ENCODE data around the gene PCDHB12. TPM values are rescaled to one million over a fixed set of nuclear protein-coding genes. Genes with fewer than 3 reads are reported as not detected.
"Not testable (repeated sequence)": the region's sequence is repeated elsewhere in the genome, so short reads cannot be mapped to it uniquely, and the experiment has no call there.

Gene PCDHB12
- total RNA-seq: 1 to 10 TPM; 1.3 to 2.5 (median 1.5) TPM
- 1 to 10 TPM in 1 of 2 donors, under 1 TPM in 1; 0.46 to 1.3 TPM for polyA plus RNA-seq

- H3K4me3 ChIP-seq: no peak within 1 kb of the TSS
- intact Hi-C loops (cut with DNase I): loop anchor here in 1 of 3 donors (10.0 kb wide), 1 partner anchor 356 kb away; no protein-coding TSS in a partner anchor
- no peak within 1 kb of the TSS for H3K27ac ChIP-seq
- H3K27me3 ChIP-seq: peaks cover 0 to 3% (median 0%) of the 10 kb centered on the region in 4 donors
- TF ChIP-seq CTCF (IDR thresholded peaks at IDR 0.05): no peak
- no peaks in the 10 kb centered on the region for H3K36me3 ChIP-seq
- DNase-seq (peak in 1 of 6 donors; percentile 18), ATAC-seq (peak in 2 of 4 donors; percentile 34 to 55), FAIRE-seq (no peak)
- 21 to 22% methylated on average over 11 of the region's 11 CpGs for WGBS, 2 donors
- no peaks in the 10 kb centered on the region for H3K4me1 ChIP-seq
- peaks cover 0 to 6% (median 0%) of the 10 kb centered on the region in 4 donors for H3K9me3 ChIP-seq
Observed at GRCh38 chr5:141208478-141208877, at the start of gene PCDHB12. Gene PCDHB12, plus strand, starts transcription at chr5:141208719. Its CDS starts 189 bp downstream, at chr5:141208908.

DNA sequence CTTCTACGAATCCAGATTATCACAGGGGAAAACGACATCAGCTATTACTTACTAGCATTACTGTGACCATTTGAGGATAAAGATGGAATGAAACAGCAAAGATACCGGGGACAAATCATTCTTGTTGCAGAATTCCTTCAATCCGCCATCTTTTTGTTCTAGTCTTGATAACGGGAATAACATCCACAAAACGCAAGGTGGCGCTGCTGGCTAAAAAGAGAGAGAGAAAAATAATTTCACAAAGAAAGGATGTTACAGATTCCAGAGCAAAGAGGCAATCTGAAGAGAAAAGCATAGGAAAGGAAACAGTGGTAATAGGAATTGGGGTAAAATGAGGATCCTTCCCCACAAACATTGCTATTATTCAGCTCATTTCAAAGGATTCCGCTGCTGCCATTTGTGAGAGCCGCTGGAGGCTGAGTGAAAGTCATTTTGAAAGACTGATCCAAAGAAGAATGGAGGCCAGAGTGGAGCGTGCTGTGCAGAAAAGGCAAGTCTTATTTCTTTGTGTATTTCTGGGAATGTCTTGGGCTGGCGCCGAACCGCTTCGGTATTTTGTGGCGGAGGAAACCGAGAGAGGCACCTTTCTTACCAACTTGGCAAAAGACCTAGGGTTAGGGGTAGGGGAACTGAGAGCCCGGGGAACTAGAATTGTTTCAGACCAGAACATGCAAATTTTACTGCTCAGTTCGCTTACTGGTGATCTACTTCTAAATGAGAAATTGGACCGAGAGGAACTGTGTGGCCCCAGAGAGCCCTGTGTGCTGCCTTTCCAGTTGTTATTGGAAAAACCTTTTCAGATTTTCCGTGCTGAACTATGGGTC is 35.9 kb upstream of the PCDHB12 start, which contains the start of gene PCDHB7:
TSS of gene PCDHB7 (plus strand) at position 264 of the 824 bp plus-strand sequence. CDS start at position 456, 192 bp downstream.
- ATAC-seq (no peak), DNase-seq (no peak), FAIRE-seq (no peak)
- intact Hi-C loops (cut with DNase I): no loop called here
- H3K4me3 ChIP-seq: no peak within 1 kb of the TSS
- 20 to 33% methylated on average over 20 of the region's 20 CpGs for WGBS, 2 donors
- no peaks in the 10 kb centered on the region for H3K4me1 ChIP-seq
- H3K27me3 ChIP-seq: peaks cover 0 to 26% (median 0%) of the 10 kb centered on the region in 4 donors
- no peak within 1 kb of the TSS for H3K27ac ChIP-seq
- H3K36me3 ChIP-seq: no peaks in the 10 kb centered on the region
- no peak for TF ChIP-seq CTCF (IDR thresholded peaks at IDR 0.05)
- no peaks in the 10 kb centered on the region for H3K9me3 ChIP-seq

DNA sequence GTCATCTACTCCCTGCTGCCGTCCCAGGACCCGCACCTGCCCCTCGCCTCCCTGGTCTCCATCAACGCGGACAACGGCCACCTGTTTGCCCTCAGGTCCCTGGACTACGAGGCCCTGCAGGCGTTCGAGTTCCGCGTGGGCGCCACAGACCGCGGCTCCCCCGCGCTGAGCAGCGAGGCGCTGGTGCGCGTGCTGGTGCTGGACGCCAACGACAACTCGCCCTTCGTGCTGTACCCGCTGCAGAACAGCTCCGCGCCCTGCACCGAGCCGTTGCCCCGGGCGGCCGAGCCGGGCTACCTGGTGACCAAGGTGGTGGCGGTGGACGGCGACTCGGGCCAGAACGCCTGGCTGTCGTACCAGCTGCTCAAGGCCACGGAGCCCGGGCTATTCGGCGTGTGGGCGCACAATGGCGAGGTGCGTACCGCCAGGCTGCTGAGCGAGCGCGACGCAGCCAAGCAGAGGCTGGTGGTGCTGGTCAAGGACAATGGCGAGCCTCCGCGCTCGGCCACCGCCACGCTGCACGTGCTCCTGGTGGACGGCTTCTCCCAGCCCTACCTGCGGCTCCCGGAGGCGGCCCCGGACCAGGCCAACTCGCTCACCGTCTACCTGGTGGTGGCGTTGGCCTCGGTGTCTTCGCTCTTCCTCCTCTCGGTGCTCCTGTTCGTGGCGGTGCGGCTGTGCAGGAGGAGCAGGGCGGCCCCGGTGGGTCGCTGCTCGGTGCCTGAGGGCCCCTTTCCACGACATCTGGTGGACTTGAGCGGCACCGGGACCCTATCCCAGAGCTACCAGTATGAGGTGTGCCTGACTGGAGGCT is 34.0 kb upstream of the PCDHB12 start:
- FAIRE-seq; H3K9me3 ChIP-seq; H3K4me3 ChIP-seq; H3K4me1 ChIP-seq; H3K27ac ChIP-seq; H3K36me3 ChIP-seq; ATAC-seq; intact Hi-C loops (cut with DNase I); DNase-seq: not testable (repeated sequence)
- 24 to 44% methylated on average over 53 to 79 of the region's 79 CpGs for WGBS, 2 donors
- peaks cover 0 to 26% (median 0%) of the 10 kb centered on the region in 4 donors for H3K27me3 ChIP-seq

- WGBS, 2 donors: 55 to 56% methylated on average over 1 of the region's 1 CpG
- intact Hi-C loops (cut with DNase I): no loop called here
- Histone ChIP-seq H3K4me1 (no peaks in the 10 kb centered on the region), H3K27me3 (peaks cover 0 to 22% (median 0%) of the 10 kb centered on the region in 4 donors), H3K9me3 (no peaks in the 10 kb centered on the region), H3K4me3 (no peak overlapping the region), H3K27ac (no peak overlapping the region), H3K36me3 (no peaks in the 10 kb centered on the region)
- no peak for TF ChIP-seq CTCF (IDR thresholded peaks at IDR 0.05)
- no peak for ATAC-seq
- FAIRE-seq: peak; percentile 91
- DNase-seq: no peak
Observed at GRCh38 chr5:141175933-141176332, 32.6 kb upstream of the PCDHB12 start.

DNA sequence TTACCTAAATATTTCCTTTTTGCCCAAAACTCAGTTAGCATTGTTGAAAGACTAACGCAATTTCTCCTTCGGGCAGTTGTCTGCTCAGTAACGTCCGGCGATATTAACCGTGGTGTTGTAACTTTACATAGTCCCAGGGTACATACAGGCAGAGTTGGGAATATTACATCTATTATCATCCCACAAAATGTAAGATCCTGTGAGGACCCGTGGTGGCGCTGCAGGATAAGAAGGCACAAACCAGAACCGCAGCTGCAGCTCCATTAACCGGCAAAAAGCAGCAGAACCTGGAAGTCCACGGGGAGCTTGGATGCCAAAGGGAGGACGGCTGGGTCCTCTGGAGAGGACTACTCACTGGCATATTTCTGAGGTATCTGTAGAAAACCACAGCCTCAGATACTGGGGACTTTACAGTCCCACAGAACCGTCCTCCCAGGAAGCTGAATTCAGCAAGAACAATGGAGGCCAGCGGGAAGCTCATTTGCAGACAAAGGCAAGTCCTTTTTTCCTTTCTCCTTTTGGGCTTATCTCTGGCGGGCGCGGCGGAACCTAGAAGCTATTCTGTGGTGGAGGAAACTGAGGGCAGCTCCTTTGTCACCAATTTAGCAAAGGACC is 30.8 kb upstream of the PCDHB12 start, which contains the start of gene PCDHB8:
TSS of gene PCDHB8 (plus strand) at position 214 of the 615 bp plus-strand sequence. CDS start at position 459, 245 bp downstream.
- H3K9me3 ChIP-seq; DNase-seq; FAIRE-seq; H3K27ac ChIP-seq; H3K4me1 ChIP-seq; H3K36me3 ChIP-seq; intact Hi-C loops (cut with DNase I): not testable (repeated sequence)
- peak; percentile 82 to 95 (median 88) for ATAC-seq
- peak within 1 kb of the TSS in 1 of 4 donors; percentile 13 for H3K4me3 ChIP-seq
- WGBS, 2 donors: 26 to 29% methylated on average over 13 to 15 of the region's 18 CpGs
- TF ChIP-seq CTCF (IDR thresholded peaks at IDR 0.05): peak in 1 of 4 donors; percentile 10
- peaks cover 0 to 22% (median 0%) of the 10 kb centered on the region in 4 donors for H3K27me3 ChIP-seq

DNA sequence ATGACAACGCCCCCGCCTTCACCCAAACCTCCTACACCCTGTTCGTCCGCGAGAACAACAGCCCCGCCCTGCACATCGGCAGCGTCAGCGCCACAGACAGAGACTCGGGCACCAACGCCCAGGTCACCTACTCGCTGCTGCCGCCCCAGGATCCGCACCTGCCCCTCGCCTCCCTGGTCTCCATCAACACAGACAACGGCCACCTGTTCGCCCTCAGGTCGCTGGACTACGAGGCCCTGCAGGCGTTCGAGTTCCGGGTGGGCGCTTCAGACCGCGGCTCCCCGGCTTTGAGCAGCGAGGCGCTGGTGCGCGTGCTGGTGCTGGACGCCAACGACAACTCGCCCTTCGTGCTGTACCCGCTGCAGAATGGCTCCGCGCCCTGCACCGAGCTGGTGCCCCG is 29.1 kb upstream of the PCDHB12 start:
- H3K9me3 ChIP-seq; H3K4me3 ChIP-seq; ATAC-seq; H3K27ac ChIP-seq; H3K36me3 ChIP-seq; FAIRE-seq; DNase-seq; intact Hi-C loops (cut with DNase I); H3K4me1 ChIP-seq: not testable (repeated sequence)
- peaks cover 0 to 22% (median 0%) of the 10 kb centered on the region in 4 donors for H3K27me3 ChIP-seq
- WGBS, 2 donors: 17 to 44% methylated on average over 24 to 35 of the region's 39 CpGs

DNA sequence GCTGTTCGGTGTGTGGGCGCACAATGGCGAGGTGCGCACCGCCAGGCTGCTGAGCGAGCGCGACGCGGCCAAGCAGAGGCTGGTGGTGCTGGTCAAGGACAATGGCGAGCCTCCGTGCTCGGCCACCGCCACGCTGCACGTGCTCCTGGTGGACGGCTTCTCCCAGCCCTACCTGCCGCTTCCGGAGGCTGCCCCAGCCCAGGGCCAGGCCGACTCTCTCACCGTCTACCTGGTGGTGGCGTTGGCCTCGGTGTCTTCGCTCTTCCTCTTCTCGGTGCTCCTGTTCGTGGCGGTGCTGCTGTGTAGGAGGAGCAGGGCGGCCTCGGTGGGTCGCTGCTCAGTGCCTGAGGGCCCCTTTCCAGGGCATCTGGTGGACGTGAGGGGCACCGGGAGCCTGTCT is 28.6 kb upstream of the PCDHB12 start:
- H3K4me1 ChIP-seq; H3K9me3 ChIP-seq; H3K36me3 ChIP-seq; DNase-seq; intact Hi-C loops (cut with DNase I); FAIRE-seq; H3K27ac ChIP-seq; ATAC-seq; H3K4me3 ChIP-seq: not testable (repeated sequence)
- peaks cover 0 to 21% (median 0%) of the 10 kb centered on the region in 4 donors for H3K27me3 ChIP-seq
- WGBS, 2 donors: 18 to 36% methylated on average over 30 to 32 of the region's 32 CpGs

Data from pancreas (tissue), 10 donors.